Esophagus muscularis mucosa (tissue), 4 donors: Measurements from ENCODE around the gene CAMSAP1.

Experiments used
- EP300 ChIP-seq: sonication (generic); formaldehyde crosslinking; IDR thresholded peaks from one replicate; pipeline ENCODE4 v1.6.1; 2017; ENCODE audit warnings: antibody characterized with exemption
- POLR2A ChIP-seq: fragments of 450-650 bp; IDR thresholded peaks from one replicate; pipeline ENCODE4 v1.6.1; 2017; ENCODE audit warnings: antibody characterized with exemption, moderate library complexity, mild to moderate bottlenecking, low read depth
- TF ChIP-seq, protein P1 (sequence below), 3 experiments: fragments of 200-600 bp in 2 of 3; fragments of 450-650 bp in 1 of 3; sonication (generic) in 2 of 3; IDR thresholded peaks; one replicate each; pipeline ENCODE4 v1.5.1; 2017 to 2019; ENCODE audit warnings: antibody characterized with exemption in 3 of 3, mild to moderate bottlenecking in 2 of 3, moderate library complexity in 1 of 3

DNA sequence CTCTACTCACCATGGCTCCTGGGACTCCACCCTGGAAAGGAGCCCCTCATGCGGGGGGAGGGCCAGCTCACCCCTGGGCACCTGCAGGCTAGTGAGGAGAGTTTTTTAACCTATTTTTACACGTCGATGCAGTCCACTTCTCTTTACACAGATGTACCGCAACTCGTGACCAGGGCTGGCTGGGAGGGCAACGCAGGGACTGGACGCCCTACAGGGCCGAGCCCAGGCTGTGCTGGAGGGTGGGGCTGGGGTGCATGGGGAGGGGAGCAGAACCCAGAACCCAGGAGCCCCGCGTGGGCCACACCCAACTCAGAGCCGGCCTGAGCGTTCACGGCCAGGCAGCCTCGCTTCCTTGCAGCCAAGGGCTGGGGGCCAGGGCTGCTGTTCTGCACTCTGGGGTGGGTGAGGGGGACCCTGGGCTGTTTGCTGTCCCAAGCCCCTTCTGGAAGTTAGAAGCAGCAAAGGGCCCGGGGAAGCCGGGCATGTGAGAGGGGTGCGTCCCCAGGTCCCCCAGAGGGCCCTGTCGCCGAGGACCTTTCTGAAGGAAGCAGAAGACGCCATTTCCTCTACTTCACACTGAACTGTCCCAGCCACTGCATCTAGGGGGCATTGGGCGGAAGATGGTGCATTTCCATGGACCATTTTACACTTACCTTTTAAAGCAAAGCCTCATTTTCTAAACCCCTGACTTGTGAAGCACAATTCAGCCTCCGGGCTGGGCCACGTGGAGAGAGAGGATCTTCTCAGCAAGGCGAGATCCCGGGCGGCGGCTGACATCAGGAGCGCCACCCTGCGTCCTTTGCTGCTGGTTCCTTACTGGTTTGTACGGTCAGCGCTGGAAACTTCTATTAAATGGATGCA is 114.8 kb downstream of the CAMSAP1 start:
- TF ChIP-seq, protein P1, sequence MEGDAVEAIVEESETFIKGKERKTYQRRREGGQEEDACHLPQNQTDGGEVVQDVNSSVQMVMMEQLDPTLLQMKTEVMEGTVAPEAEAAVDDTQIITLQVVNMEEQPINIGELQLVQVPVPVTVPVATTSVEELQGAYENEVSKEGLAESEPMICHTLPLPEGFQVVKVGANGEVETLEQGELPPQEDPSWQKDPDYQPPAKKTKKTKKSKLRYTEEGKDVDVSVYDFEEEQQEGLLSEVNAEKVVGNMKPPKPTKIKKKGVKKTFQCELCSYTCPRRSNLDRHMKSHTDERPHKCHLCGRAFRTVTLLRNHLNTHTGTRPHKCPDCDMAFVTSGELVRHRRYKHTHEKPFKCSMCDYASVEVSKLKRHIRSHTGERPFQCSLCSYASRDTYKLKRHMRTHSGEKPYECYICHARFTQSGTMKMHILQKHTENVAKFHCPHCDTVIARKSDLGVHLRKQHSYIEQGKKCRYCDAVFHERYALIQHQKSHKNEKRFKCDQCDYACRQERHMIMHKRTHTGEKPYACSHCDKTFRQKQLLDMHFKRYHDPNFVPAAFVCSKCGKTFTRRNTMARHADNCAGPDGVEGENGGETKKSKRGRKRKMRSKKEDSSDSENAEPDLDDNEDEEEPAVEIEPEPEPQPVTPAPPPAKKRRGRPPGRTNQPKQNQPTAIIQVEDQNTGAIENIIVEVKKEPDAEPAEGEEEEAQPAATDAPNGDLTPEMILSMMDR (IDR thresholded peaks at IDR 0.05) = no peak
- TF ChIP-seq POLR2A = no peak
- TF ChIP-seq EP300 = no peak
